Activated T-cell treated with anti-CD3 and anti-CD28 coated beads, Interleukin-2, amount 50 U/mL, for 4 hours (primary cell): ENCODE results near the gene EPHA8. TPM values are rescaled to one million over a fixed set of nuclear protein-coding genes. Genes with fewer than 3 reads are reported as not detected.

Experiments used
- ATAC-seq, 2 donors: fragments of 200-7000 bp; cut with Tn5 transposase; one replicate each; pipeline ENCODE4 v1.10.0; 2021
- DNase-seq: peaks from one replicate; pipeline ENCODE4 v3.0.0-alpha.2; 2020
- H3K27me3 Mint-ChIP-seq: one replicate; pipeline ENCODE4 v1.8.0; 2021; ENCODE audit warnings: low read depth, mixed read lengths
- H3K36me3 Mint-ChIP-seq: one replicate; pipeline ENCODE4 v1.8.0; 2022; ENCODE audit warnings: mixed read lengths; ENCODE audit not compliant: insufficient read depth
- H3K4me1 Mint-ChIP-seq: one replicate; pipeline ENCODE4 v1.8.0; 2021; ENCODE audit warnings: low read depth, mixed read lengths
- H3K4me3 Mint-ChIP-seq: one replicate; pipeline ENCODE4 v1.8.0; 2021; ENCODE audit warnings: mild to moderate bottlenecking, moderate library complexity, mixed read lengths
- H3K9me3 Mint-ChIP-seq: one replicate; pipeline ENCODE4 v1.8.0; 2021; ENCODE audit warnings: mixed read lengths
- total RNA-seq, 3 donors: library from RNA; stranded (reverse); gene quantifications; one replicate each; pipeline ENCODE4 v1.2.1, GENCODE V29; 2021

EPHA8 gene
- total RNA-seq, 3 donors from 2014 or later = not detected

GRCh38 chr1:22619252-22619651 lies 56.0 kb downstream of the EPHA8 start:
- Mint-ChIP-seq H3K27me3 (peaks cover 36% of the 10 kb centered on the region), H3K9me3 (no peaks in the 10 kb centered on the region), H3K4me3 (no peak overlapping the region), H3K36me3 (no peaks in the 10 kb centered on the region), H3K4me1 (no peaks in the 10 kb centered on the region)
- no peak for ATAC-seq
- DNase-seq = no peak

DNA sequence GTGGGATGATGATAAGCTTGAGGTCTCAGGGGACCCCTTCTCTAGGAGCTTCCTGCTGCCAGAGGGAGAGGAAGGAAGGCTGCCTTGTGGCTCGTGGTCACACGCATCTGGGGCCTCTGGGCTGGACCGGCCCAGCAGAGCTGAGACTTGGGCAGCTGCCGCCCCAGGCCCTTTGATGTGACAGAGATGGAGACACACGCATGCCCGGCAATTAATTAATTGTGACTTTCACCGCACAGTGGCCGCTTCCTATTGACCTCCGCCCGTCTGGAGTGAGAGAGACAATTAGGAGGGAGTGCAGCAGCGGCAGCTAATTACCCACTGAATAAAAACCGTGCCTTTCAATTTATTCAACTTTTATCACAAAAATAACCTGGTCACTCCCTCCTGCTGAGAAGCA lies 56.5 kb downstream of the EPHA8 start:
- Mint-ChIP-seq H3K27me3 (peaks cover 36% of the 10 kb centered on the region), H3K36me3 (no peaks in the 10 kb centered on the region), H3K9me3 (no peaks in the 10 kb centered on the region), H3K4me1 (no peaks in the 10 kb centered on the region), H3K4me3 (no peak overlapping the region)
- DNase-seq (no peak), ATAC-seq (no peak)

DNA sequence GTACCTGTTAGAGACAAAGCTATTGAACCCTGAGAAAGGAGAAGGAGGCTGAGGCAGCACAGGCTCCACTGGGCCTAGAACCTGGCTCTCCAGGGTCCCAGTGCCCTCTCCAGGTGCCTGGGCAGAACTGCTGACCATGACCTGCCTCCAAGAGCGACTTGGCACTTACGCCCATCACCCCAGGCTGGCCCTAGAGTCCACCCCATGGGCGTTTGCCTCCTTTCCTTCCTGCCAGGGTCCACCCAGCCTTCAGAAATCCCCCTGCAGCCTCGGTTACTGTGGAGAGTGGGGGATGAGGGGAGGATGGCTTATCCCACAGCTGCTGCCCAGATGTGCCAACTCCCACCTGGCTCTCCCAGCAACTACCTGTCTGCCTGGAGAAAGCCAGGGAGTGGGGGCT lies 58.5 kb downstream of the EPHA8 start:
- no peaks in the 10 kb centered on the region for H3K9me3 Mint-ChIP-seq
- no peaks in the 10 kb centered on the region for H3K4me1 Mint-ChIP-seq
- no peaks in the 10 kb centered on the region for H3K36me3 Mint-ChIP-seq
- no peak for DNase-seq
- H3K27me3 Mint-ChIP-seq = peaks cover 39% of the 10 kb centered on the region
- no peak for ATAC-seq
- H3K4me3 Mint-ChIP-seq = no peak overlapping the region

- Mint-ChIP-seq H3K4me1 (no peaks in the 10 kb centered on the region), H3K36me3 (no peaks in the 10 kb centered on the region), H3K4me3 (no peak overlapping the region), H3K9me3 (no peaks in the 10 kb centered on the region), H3K27me3 (peaks cover 43% of the 10 kb centered on the region)
- ATAC-seq (no peak), DNase-seq (no peak)
Observed at GRCh38 chr1:22625262-22625925, 62.1 kb downstream of the EPHA8 start.

DNA sequence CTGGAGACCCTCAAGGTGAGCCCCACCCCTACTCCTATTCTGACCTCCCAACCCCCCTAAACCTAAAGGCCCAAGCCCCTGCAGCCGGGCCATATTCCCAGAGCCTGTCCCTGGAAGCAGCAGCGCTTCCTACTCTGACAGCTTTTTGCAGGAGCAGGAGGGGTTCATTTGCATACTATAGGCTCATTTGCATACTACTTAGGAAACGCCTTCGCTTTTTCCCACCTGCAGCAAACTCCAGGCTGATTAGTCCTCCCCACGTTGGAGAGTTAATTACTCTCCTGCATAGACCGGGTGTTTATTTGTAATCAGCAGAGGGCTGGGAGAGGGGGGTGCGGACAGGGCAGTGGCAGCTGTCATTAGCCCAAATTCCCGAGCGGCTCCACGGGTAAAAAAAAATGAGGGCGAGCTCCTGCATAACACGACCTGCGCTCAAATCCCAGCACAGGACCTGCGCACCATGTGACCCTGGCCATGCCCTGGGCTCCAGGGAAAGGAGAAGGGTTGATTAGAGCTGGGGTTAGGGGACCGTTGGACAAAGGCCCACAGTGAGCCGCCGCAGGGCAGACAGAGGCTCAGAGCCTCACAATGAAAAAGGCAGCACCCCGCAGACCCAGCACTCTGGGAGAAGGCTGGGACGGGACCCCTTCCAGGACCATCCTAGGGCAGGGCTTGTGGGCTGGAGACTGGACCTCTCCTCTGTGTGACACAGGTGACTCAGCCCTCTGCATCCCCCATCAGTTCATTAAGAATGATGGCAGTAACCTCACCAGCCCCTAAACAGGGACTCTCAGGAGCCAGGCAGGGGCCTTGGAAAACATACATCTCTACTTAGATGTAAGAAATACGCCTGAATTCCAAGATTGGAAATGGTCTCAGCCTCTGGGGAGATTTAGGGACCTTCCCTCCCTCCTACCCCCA lies 63.2 kb downstream of the EPHA8 start:
- Mint-ChIP-seq H3K4me1 (no peaks in the 10 kb centered on the region), H3K27me3 (peaks cover 45% of the 10 kb centered on the region), H3K4me3 (no peak overlapping the region), H3K9me3 (no peaks in the 10 kb centered on the region), H3K36me3 (no peaks in the 10 kb centered on the region)
- ATAC-seq = no peak
- DNase-seq = no peak

GRCh38 chr1:22627331-22627730 lies 64.0 kb downstream of the EPHA8 start:
- Mint-ChIP-seq H3K4me1 (no peaks in the 10 kb centered on the region), H3K9me3 (no peaks in the 10 kb centered on the region), H3K4me3 (no peak overlapping the region), H3K36me3 (no peaks in the 10 kb centered on the region), H3K27me3 (peaks cover 47% of the 10 kb centered on the region)
- DNase-seq (no peak), ATAC-seq (no peak)

- no peak for DNase-seq
- Mint-ChIP-seq H3K27me3 (peaks cover 45% of the 10 kb centered on the region), H3K36me3 (no peaks in the 10 kb centered on the region), H3K4me1 (no peaks in the 10 kb centered on the region), H3K9me3 (no peaks in the 10 kb centered on the region), H3K4me3 (no peak overlapping the region)
- ATAC-seq = no peak
Observed at GRCh38 chr1:22628698-22629444, 65.6 kb downstream of the EPHA8 start.

DNA sequence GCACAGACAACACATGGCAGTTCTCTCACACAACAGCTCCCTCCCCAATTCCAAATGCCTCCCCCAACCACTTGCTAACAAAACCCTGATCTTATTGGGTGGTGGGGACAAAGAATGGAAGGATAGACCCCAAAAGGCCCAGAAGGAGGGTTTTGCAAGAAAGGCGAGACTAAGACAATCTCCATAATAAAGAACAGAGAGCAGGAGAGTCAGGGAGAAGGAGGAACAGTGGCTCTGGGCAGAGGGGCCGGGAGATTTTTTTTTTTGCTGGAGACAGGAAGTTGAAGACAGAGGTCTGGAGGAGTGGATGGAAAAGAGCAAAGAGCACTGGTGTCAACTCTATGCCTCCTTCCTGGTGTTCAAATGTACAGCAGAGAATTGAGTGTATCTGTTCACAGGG lies 66.6 kb downstream of the EPHA8 start:
- Mint-ChIP-seq H3K4me1 (no peaks in the 10 kb centered on the region), H3K4me3 (no peak overlapping the region), H3K9me3 (no peaks in the 10 kb centered on the region), H3K36me3 (no peaks in the 10 kb centered on the region), H3K27me3 (peaks cover 37% of the 10 kb centered on the region)
- no peak for ATAC-seq
- no peak for DNase-seq

DNA sequence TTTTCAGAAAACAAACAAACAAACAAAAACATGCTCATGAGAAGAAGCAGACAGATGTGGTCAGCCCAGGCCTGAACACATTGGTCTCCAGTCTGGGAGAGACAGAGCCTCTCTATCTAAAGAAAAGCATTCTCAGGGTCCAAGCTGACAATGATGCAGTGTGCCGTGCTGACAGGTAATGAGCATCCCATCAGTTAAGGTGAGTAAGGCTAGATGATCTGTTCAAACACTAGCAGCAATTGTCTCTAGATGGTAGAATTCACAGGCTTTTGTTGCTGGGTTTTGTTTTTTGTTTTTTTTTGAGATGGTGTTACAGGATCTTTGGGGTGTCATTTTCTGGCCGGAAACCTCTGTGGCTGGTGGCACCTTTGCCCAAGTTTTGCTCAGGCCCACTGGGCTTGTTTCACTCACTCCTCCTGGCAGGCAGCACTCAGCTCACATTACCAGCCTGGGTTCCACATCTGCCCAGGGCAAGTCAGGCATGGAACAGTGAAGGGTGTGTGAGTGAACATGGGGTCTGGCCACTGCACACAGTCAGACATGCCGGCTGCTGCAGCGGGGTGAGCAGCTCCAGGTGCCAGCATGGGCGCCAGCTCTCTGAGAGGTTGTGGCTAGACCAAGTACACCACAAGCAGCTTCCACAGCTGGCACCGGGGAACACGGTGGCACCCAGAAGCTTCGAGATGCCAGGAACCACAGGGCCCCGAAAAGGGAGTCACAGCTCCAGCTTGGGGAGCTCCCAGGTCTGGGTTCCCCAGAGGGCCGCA lies 70.6 kb downstream of the EPHA8 start:
- no peak for ATAC-seq
- no peak for DNase-seq
- peaks cover 20% of the 10 kb centered on the region for H3K27me3 Mint-ChIP-seq
- H3K4me1 Mint-ChIP-seq = no peaks in the 10 kb centered on the region
- no peaks in the 10 kb centered on the region for H3K36me3 Mint-ChIP-seq
- H3K4me3 Mint-ChIP-seq = no peak overlapping the region
- H3K9me3 Mint-ChIP-seq = no peaks in the 10 kb centered on the region

- no peaks in the 10 kb centered on the region for H3K9me3 Mint-ChIP-seq
- DNase-seq (no peak), ATAC-seq (no peak)
- H3K4me3 Mint-ChIP-seq = no peak overlapping the region
- no peaks in the 10 kb centered on the region for H3K4me1 Mint-ChIP-seq
- no peaks in the 10 kb centered on the region for H3K36me3 Mint-ChIP-seq
- H3K27me3 Mint-ChIP-seq = peaks cover 15% of the 10 kb centered on the region
Observed at GRCh38 chr1:22635436-22635835, 72.1 kb downstream of the EPHA8 start.

DNA sequence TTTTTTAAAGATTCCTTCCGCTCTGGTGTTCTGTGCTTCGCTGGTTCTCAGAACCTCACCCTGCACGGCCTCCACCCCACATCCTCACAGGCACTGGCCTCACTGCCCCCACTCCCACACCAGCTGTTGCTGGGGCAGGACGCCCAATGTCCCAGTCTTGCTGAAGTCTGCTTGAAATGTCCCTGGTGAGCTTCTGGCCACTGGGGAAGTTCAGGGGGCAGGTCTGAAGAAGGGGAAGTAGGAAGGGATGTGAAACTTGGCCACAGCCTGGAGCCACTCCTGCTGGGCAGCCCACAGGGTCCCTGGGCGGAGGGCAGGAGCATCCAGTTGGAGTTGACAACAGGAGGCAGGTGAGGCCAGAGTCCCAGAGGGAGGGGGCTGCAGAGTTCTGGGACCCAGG lies 73.1 kb downstream of the EPHA8 start, which contains the start of gene C1QA:
Gene C1QA (plus strand): TSS at position 276 of the 400 bp plus-strand sequence. CDS start 989 bp downstream, outside the sequence.
- Mint-ChIP-seq H3K4me3 (no peak within 1 kb of the TSS), H3K9me3 (no peaks in the 10 kb centered on the region), H3K36me3 (no peaks in the 10 kb centered on the region), H3K4me1 (no peaks in the 10 kb centered on the region), H3K27me3 (peaks cover 18% of the 10 kb centered on the region)
- DNase-seq (no peak), ATAC-seq (no peak)

- no peak for DNase-seq
- H3K27me3 Mint-ChIP-seq = peaks cover 20% of the 10 kb centered on the region
- H3K9me3 Mint-ChIP-seq = no peaks in the 10 kb centered on the region
- no peaks in the 10 kb centered on the region for H3K4me1 Mint-ChIP-seq
- no peaks in the 10 kb centered on the region for H3K36me3 Mint-ChIP-seq
- ATAC-seq = no peak
- H3K4me3 Mint-ChIP-seq = no peak overlapping the region
Observed at GRCh38 chr1:22636927-22637326, 73.6 kb downstream of the EPHA8 start.

GRCh38 chr1:22637907-22638445 lies 74.7 kb downstream of the EPHA8 start:
- ATAC-seq = no peak
- Mint-ChIP-seq H3K27me3 (peaks cover 22% of the 10 kb centered on the region), H3K36me3 (no peaks in the 10 kb centered on the region), H3K9me3 (no peaks in the 10 kb centered on the region), H3K4me3 (no peak overlapping the region), H3K4me1 (no peaks in the 10 kb centered on the region)
- DNase-seq = no peak
